A549 treated with CORT108297 at 1 μM for 4 hours (cell line): ENCODE results near the gene LATS2. TPM values are rescaled to one million over a fixed set of nuclear protein-coding genes. Genes with fewer than 3 reads are reported as not detected.

Source experiments
- total RNA-seq: library from RNA; stranded (reverse); fragments of 200-300 nt; extraction: Qiagen RNA extraction; gene quantifications from 5 replicates; pipeline ENCODE4 v1.2.3, GENCODE V29; 2022

Gene LATS2
- 8.0 to 9.9 TPM (median 8.5 TPM) in 5 replicates for total RNA-seq

DNA sequence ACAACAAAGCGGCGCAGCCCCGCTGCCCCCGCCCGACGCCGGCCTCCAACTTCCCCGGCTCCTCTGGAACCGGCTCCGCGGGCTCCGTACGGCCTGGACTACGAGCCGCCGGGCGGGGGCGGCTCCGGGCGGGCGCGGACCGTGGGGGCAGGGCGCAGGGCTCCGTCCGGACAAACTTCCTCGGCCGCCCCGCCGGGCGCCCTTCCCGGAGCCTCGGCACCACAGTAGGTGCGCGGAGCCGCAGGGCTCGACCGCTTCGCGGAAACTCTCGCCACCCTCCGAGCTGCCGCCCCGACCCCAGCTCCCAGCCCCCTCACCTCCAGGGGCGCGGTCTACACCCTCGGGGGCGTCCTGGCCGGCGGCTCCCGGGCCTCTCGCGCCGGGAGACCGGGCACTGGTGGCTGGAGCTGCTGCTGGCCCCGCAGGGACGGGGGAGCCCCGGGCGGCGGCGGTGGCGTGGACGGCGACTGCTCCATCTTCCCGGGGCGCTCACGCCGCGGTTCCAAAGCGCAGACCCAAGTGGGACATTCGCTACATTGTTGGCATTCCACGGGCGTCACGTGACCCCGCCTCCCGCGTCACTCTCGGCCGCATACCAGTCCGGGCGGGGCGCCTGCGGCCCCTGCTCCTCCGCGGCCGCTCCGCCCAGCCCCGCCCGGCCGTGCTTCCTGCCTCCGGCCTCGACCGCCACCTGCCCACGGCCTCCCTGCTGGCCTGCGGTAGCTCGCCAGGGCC, at the start of gene LATS2:
Gene LATS2 (minus strand): TSS at position 558 of the 735 bp plus-strand sequence. CDS start 15,560 bp downstream, outside the sequence.

Other genes with a start within 250 kb of the LATS2 start
- 5.1 to 6.8 TPM (median 6.3 TPM) in 5 replicates for gene XPO4, start 158.8 kb downstream of the LATS2 start, total RNA-seq
- gene SAP18, start 78.5 kb upstream of the LATS2 start, total RNA-seq: 131 to 171 TPM (median 148 TPM) in 5 replicates
- 13.2 to 14.6 TPM (median 13.9 TPM) in 5 replicates for gene SKA3, start 115.0 kb upstream of the LATS2 start, total RNA-seq
- 19.9 to 27.8 TPM (median 24.8 TPM) in 5 replicates for gene MRPL57, start 115.1 kb upstream of the LATS2 start, total RNA-seq